HCT116 (cell line): ENCODE measurements around the gene ANKRD2. TPM values are rescaled to one million over a fixed set of nuclear protein-coding genes. Genes with fewer than 3 reads are reported as not detected.

Experiments used
- ATAC-seq: fragments of 200-7000 bp; cut with Tn5 transposase; 2 replicates; pipeline ENCODE4 v1.9.1; 2020; ENCODE audit warnings: mild to moderate bottlenecking, moderate library complexity
- BruUV-seq: library from RNA; stranded (reverse); fragments of 400-500 nt; replicated peaks from 2 replicates; lab custom pipeline; 2021; lab: Mats Ljungman, UMichigan
- CTCF ChIA-PET: fragments of 300-600 bp; sonication (Branson Sonifier 250); formaldehyde crosslinking; loops from one replicate; lab custom pipeline; 2021; ENCODE audit warnings: antibody characterized with exemption; lab: Charles Lee
- POLR2A ChIA-PET: fragments of 300-600, 350-600 bp; sonication (Branson Sonifier 250); formaldehyde crosslinking; loops from one replicate; lab custom pipeline; 2021; ENCODE audit warnings: antibody characterized with exemption; lab: Charles Lee
- RAD21 ChIA-PET, 2 experiments: fragments of 300-600 bp; sonication (Branson Sonifier 250); formaldehyde crosslinking; loops; one replicate each; lab custom pipeline; 2023; ENCODE audit warnings: low total read pairs in 2 of 2; ENCODE audit not compliant: uncharacterized antibody in 2 of 2, unreplicated experiment in 2 of 2, low non-redundant PET in 1 of 2; lab: Charles Lee
- DNase-seq: peaks from one replicate; pipeline ENCODE4 v3.0.0-alpha.2; 2010; ENCODE audit warnings: low read depth, low spot score
- H2AFZ ChIP-seq: fragments of 200-600 bp; shearing (Covaris generic), sonication (generic); 2 replicates; pipeline ENCODE4 v1.6.1; 2017; ENCODE audit warnings: low read depth, mixed run types, mixed read lengths, antibody characterized with exemption, low read length; ENCODE audit not compliant: poor library complexity, severe bottlenecking
- H3K27ac ChIP-seq: 2 replicates; pipeline ENCODE4 v1.5.1; 2012; ENCODE audit warnings: low read depth, low read length
- H3K27me3 ChIP-seq: fragments of 200-600 bp; sonication (generic); 2 replicates; pipeline ENCODE4 v1.6.1; 2016; ENCODE audit warnings: mixed run types, low read length, mixed read lengths; ENCODE audit not compliant: insufficient read depth
- H3K36me3 ChIP-seq, 2 experiments: fragments of 200-500 bp in 1 of 2; fragments of 200-600 bp in 1 of 2; sonication (Bioruptor generic) in 1 of 2; sonication (generic) in 1 of 2; 2 replicates each; pipeline versions ENCODE4 v1.5.1 to v1.6.1; 2014 to 2016; ENCODE audit warnings: low read length in 2 of 2, inconsistent platforms in 1 of 2, mixed read lengths in 1 of 2, mixed run types in 1 of 2; ENCODE audit not compliant: insufficient read depth in 2 of 2, control insufficient read depth in 1 of 2
- H3K4me1 ChIP-seq, 2 experiments: fragments of 200-600 bp in 1 of 2; sonication (generic) in 1 of 2; 2 replicates each; pipeline versions ENCODE4 v1.5.1 to v1.6.1; 2012 to 2017; ENCODE audit warnings: low read length in 2 of 2, inconsistent platforms in 1 of 2, mild to moderate bottlenecking in 1 of 2, mixed read lengths in 1 of 2, mixed run types in 1 of 2, moderate library complexity in 1 of 2; ENCODE audit not compliant: insufficient read depth in 2 of 2, control insufficient read depth in 1 of 2
- H3K4me2 ChIP-seq: fragments of 200-600 bp; sonication (generic); 2 replicates; pipeline ENCODE4 v1.6.1; 2017; ENCODE audit warnings: mixed run types, low read length, mixed read lengths
- H3K4me3 ChIP-seq, 2 experiments: fragments of 200-600 bp in 1 of 2; sonication (generic) in 1 of 2; replicated peaks in 1 of 2; 2 replicates each; pipeline ENCODE4 v1.5.1; 2011 to 2016; ENCODE audit warnings: low read length in 2 of 2, control low read depth in 1 of 2, low read depth in 1 of 2, mild to moderate bottlenecking in 1 of 2, mixed read lengths in 1 of 2, mixed run types in 1 of 2
- H3K79me2 ChIP-seq: fragments of 200-600 bp; sonication (generic); 2 replicates; pipeline ENCODE4 v1.6.1; 2017; ENCODE audit warnings: mild to moderate bottlenecking, mixed run types, low read length, moderate library complexity, mixed read lengths; ENCODE audit not compliant: insufficient read depth
- H3K9ac ChIP-seq: fragments of 200-600 bp; sonication (generic); 2 replicates; pipeline ENCODE4 v1.6.1; 2016; ENCODE audit warnings: low read length, mixed read lengths
- H3K9me2 ChIP-seq: fragments of 200-600 bp; sonication (generic), shearing (Covaris generic); 2 replicates; pipeline ENCODE4 v1.6.1; 2017; ENCODE audit warnings: mixed run types, mild to moderate bottlenecking, moderate library complexity; ENCODE audit not compliant: insufficient read depth
- H3K9me3 ChIP-seq, 2 experiments: fragments of 200-500 bp in 1 of 2; fragments of 200-600 bp in 1 of 2; sonication (Bioruptor generic) in 1 of 2; sonication (generic) in 1 of 2; 2 replicates each; pipeline ENCODE4 v1.6.1; 2014 to 2017; ENCODE audit warnings: low read length in 2 of 2, mixed read lengths in 2 of 2, inconsistent platforms in 1 of 2, low read depth in 1 of 2, mild to moderate bottlenecking in 1 of 2, mixed run types in 1 of 2, moderate library complexity in 1 of 2; ENCODE audit not compliant: control insufficient read depth in 1 of 2, insufficient read depth in 1 of 2
- H4K20me1 ChIP-seq: fragments of 200-600 bp; sonication (generic), shearing (Covaris generic); 2 replicates; pipeline ENCODE4 v1.6.1; 2017; ENCODE audit warnings: mixed run types, mild to moderate bottlenecking, moderate library complexity; ENCODE audit not compliant: insufficient read depth
- ATF3 ChIP-seq: IDR thresholded peaks from 2 replicates; pipeline ENCODE4 v1.6.1; 2012
- CBX3 ChIP-seq: IDR thresholded peaks from 2 replicates; pipeline ENCODE4 v1.6.1; 2012; ENCODE audit warnings: low read depth
- CEBPB ChIP-seq: IDR thresholded peaks from 2 replicates; pipeline ENCODE4 v1.6.1; 2012; ENCODE audit warnings: low read depth
- CTCF ChIP-seq, 3 experiments: fragments of 200-600 bp in 1 of 3; sonication (generic) in 1 of 3; IDR thresholded peaks in 2 of 3; conservative IDR thresholded peaks in 1 of 3; 2 replicates each; pipeline ENCODE4 v1.5.1; 2012 to 2017; ENCODE audit warnings: low read depth in 2 of 3, low read length in 2 of 3, antibody characterized with exemption in 1 of 3, borderline replicate concordance in 1 of 3, control low read depth in 1 of 3, mild to moderate bottlenecking in 1 of 3, mixed read lengths in 1 of 3, mixed run types in 1 of 3, moderate library complexity in 1 of 3; ENCODE audit not compliant: insufficient read depth in 1 of 3
- EGR1 ChIP-seq: IDR thresholded peaks from 2 replicates; pipeline ENCODE4 v1.6.1; 2012; ENCODE audit warnings: low read depth
- EZH2phosphoT487 ChIP-seq: fragments of 200-600 bp; IDR thresholded peaks from 2 replicates; pipeline ENCODE4 v1.6.1; 2018; ENCODE audit warnings: antibody characterized with exemption, borderline replicate concordance
- FOSL1 ChIP-seq: IDR thresholded peaks from 2 replicates; pipeline ENCODE4 v1.6.1; 2012; ENCODE audit warnings: low read depth
- JUND ChIP-seq: IDR thresholded peaks from 2 replicates; pipeline ENCODE4 v1.6.1; 2012
- POLR2AphosphoS5 ChIP-seq: IDR thresholded peaks from 2 replicates; pipeline ENCODE4 v1.6.1; 2011; ENCODE audit warnings: mild to moderate bottlenecking, low read depth, low read length, moderate library complexity
- SIN3A ChIP-seq: IDR thresholded peaks from 2 replicates; pipeline ENCODE4 v1.6.1; 2012; ENCODE audit warnings: low read depth
- SP1 ChIP-seq: IDR thresholded peaks from 2 replicates; pipeline ENCODE4 v1.6.1; 2012; ENCODE audit warnings: low read depth
- SRF ChIP-seq: IDR thresholded peaks from 2 replicates; pipeline ENCODE4 v1.6.1; 2012; ENCODE audit warnings: low read depth
- TCF7L2 ChIP-seq: IDR thresholded peaks from 2 replicates; pipeline ENCODE4 v1.7.0; 2011; ENCODE audit warnings: borderline replicate concordance, inconsistent platforms; ENCODE audit not compliant: insufficient read depth, insufficient read length; ENCODE audit errors: extremely low read depth
- YY1 ChIP-seq: IDR thresholded peaks from 2 replicates; pipeline ENCODE4 v1.6.1; 2011; ENCODE audit warnings: low read length, low read depth, moderate library complexity, mild to moderate bottlenecking; ENCODE audit not compliant: insufficient replicate concordance; ENCODE audit errors: extremely low read depth
- intact Hi-C: fragments of 100-400 bp; cut with micrococcal nuclease; formaldehyde crosslinking; loops from 2 replicates; pipeline ENCODE4 v1.10.0; 2022
- total RNA-seq: library from RNA; stranded (reverse); gene quantifications from one replicate; pipeline ENCODE4 v1.2.1, GENCODE V29; 2021; ENCODE audit not compliant: unreplicated experiment

Gene ANKRD2
- total RNA-seq, 1 experiment from 2014 or later = 0.15 TPM

DNA sequence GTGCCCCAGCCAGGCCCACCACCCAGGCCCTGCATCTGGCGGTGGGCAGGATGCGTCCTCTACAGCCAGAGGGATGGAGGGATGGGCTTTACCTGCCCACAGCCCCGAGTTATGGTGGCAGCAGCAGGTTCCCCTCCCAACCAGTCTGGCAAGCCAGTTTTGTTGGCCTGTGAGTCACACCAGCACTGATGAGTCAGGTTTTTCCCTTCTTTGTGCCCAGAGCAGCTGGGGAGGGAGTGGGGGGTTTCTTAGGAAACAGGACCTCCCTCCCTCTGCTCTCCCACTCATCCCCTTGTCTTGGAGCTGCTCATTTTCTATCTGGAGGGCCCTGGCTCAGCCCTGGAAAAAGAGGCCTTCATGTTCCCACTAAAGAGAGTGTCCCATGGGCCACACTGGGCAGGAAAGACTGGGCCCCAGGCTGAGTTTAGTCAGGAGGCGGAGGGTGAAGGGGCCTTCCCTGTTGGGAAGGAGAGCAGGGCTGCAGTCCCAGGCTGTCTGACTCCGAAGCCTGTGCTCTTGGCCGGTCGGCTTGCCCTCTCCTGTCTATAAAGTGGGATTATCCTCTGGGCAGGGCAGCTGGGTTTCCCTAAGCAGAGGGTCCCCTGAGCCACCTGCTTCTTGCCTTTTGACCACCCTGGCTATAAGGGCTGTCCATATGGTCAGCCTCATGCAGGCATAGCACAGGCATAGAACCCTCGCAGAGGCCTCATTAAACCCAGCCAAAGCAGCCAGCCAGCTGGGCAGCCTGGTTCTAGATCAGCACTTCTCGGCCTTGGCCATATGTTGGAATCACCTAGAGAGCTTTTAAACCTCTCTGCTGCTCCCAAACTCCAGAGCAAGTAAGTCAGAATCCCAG lies 30.2 kb upstream of the ANKRD2 start:
- ChIA-PET RAD21 (interaction anchor here in 1 of 2 experiments (0.8 kb wide), 1 partner anchor 11 kb away, joined by 3 read pairs; no protein-coding TSS in a partner anchor), CTCF (interaction anchor here (0.7 to 4.5 kb wide), 5 partner anchors 8 to 30 kb away, joined by 3 to 20 read pairs (median 3); partner anchors contain the start of gene ANKRD2)
- H3K79me2 ChIP-seq = peaks cover 6% of the 10 kb centered on the region; the same call in 1 of the 2 replicates
- peak; percentile 71 for ATAC-seq
- no peaks in the 10 kb centered on the region for H3K36me3 ChIP-seq
- no peak overlapping the region for H2AFZ ChIP-seq
- intact Hi-C loops = loop anchor here (2.0 kb wide), 2 partner anchors 32 to 44 kb away; partner anchors contain the start of genes MMS19 and UBTD1
- peak overlapping the region; percentile 19 to 57 for H3K4me3 ChIP-seq
- peak overlapping the region; percentile 98 for H3K27ac ChIP-seq
- H3K27me3 ChIP-seq = no peaks in the 10 kb centered on the region
- TF ChIP-seq CTCF (IDR thresholded peaks at IDR 0.05 in 2 of 3, conservative IDR thresholded peaks at IDR 0.05 in 1 of 3; ENCODE audit: borderline replicate concordance in 1 of 3, insufficient read depth in 1 of 3, low read depth in 2 of 3, low read length in 2 of 3) (no peak), EZH2phosphoT487 (no peak), CEBPB (no peak), SRF (peak; percentile 77; the same call in 1 of the 2 replicates), ATF3 (no peak), SP1 (peak; percentile 96), YY1 (peak; percentile 48), EGR1 (peak; percentile 36; the same call in 1 of the 2 replicates), SIN3A (peak; percentile 80), JUND (peak; percentile 99), POLR2AphosphoS5 (peak; percentile 58; the same call in 1 of the 2 replicates), CBX3 (peak; percentile 71), FOSL1 (peak; percentile 99), TCF7L2 (peak; percentile 67)
- TF ChIP-seq, all 23 proteins: peak for 10
- H3K9me2 ChIP-seq = no peaks in the 10 kb centered on the region
- no peaks in the 10 kb centered on the region for H3K9me3 ChIP-seq
- H3K9ac ChIP-seq = peak overlapping the region; percentile 72
- BruUV-seq = no TSS peak
- peaks cover 53 to 63% of the 10 kb centered on the region in 2 experiments for H3K4me1 ChIP-seq
- no peaks in the 10 kb centered on the region for H4K20me1 ChIP-seq
- H3K4me2 ChIP-seq = peak overlapping the region; percentile 99
- POLR2A ChIA-PET = interaction anchor here (0.7 kb wide), 1 partner anchor 65 kb away, joined by 7 read pairs; no protein-coding TSS in a partner anchor
- peak; percentile 82 for DNase-seq
